HPDE6-E6E7 (cell line): ENCODE measurements around the gene TAOK3.
A peak's percentile ranks its signal among the peaks of the same experiment; 100 is the strongest.
"Not testable (repeated sequence)": the region's sequence is repeated elsewhere in the genome, so short reads cannot be mapped to it uniquely, and the experiment has no call there.

Source experiments
- DNase-seq: peaks from one replicate; pipeline ENCODE4 v3.0.0; 2011; ENCODE audit warnings: missing footprints; ENCODE audit errors: extremely low spot score

The TAOK3 gene

DNA sequence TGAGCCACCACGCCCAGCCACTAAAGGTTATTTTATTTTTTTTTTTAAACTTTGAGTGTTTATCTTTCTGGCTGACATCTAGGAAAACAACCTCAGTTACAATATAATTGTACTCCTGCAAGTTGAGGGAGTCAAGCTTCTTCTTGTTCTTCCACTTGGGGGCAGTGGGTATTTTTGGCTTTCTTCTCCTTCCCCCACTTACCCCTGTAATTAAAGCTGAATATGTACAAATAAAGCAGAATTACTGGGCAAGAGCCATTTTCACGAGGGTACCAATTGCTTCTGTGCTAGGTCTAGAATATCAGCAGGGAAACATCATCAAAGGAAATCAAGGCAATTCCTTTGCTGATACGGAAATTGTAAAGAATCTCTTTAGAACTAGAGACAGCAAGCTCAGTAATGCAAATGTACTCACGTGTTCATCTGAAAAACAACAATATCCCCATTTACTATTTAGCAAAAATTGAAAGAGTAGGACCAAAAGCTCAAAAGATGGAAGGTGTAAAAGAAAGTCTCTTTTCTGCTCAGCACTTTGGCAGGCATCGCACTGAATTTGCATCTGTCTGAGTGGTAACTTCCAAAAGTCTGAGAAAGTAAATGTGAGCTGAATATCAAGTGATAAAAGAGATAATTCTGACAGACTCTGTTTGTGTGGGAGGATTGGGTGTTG, 72.8 kb downstream of the TAOK3 start:
- DNase-seq: no peak

DNA sequence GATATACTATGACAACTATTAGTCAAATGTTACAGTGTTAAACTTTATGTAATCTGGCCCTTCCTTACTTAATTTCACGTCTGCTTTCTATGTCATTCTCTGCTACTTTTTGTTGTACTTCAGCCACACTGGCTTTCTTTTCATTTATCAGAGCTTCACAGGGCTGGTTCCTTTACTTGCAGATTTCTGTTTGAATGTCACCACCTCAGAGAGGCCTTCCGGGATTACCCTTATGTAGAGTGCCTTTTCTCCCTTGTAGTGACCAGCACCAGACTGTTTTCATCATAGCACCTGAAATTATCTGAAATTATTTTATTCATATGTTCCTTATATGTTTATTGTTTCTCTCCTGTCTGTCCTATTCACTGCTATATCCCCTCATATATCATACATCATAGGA, 75.4 kb downstream of the TAOK3 start:
- no peak for DNase-seq

DNA sequence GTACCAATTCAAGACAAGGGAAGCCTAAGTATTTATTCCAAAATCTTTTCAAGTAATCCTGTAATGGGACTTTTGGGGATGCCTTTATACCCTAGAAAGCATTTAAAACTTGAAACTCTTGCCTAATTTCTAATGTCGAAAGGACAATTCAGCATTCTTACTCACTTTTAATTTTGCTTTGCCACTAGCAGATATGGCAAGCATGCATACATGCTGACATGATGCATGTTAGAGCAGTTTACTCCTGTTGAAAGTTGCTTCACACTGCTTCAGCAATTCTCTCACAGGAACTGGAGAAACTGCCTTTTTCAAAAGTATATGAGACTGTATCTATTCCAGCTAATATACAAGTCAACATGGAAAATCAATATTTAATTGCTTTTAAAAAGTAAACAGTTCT, 79.9 kb downstream of the TAOK3 start:
- no peak for DNase-seq

DNA sequence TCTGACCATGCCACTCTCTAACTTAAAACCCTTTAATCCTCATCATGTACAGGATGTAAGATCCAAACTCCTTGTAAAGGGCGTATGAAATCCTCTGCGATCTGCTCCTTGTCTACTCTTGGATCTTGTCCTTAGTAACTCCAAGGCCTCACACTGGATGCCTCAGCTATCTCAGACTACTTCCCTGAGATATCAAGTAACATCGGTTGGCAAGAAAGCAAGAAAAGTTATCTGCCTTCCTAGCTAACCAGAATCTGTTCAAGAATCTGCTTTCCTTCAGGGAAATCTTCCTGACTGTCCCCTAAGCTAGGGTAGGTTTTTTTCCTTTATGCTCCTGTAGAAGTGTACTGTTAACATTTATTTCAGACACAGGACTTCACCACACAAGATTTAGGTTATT, 82.6 kb downstream of the TAOK3 start:
- DNase-seq: no peak

DNA sequence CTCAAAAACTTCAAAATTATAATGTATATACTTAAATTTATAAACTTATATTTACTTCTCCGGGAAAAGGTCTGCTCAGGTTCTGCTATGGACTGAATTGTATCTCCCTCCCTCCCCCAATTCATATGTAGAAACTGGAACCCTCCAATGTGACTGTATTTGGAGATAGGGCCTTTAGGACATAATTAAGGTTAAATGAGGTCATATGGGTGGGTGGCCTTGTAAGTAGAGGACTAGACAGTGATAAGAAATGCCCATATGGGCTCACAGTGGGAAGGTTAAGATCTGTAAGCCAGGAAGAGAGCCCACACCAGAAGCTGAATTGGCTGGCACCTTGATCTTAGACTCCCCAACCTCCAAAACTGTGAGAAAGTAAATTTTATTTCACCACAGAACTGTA, 84.5 kb downstream of the TAOK3 start:
- DNase-seq: no peak

DNA sequence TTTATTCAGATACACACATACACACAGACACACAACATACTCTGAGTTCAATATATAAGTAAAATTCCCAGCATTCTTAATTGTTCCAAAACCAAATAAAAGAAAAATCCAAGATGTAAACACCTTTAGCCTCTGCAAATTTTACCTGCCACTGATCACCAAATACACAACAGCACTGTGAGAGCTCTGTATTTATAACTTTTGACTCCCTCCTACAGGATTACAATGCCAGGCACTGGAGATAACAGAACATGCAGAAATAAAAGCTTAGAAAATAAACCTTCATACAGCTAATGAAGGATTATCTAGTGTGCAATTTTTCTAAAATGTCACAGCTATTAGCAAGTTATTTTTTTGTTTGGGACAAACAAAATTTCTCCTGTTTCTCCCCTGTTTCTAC, 85.0 kb downstream of the TAOK3 start:
- DNase-seq: no peak

DNA sequence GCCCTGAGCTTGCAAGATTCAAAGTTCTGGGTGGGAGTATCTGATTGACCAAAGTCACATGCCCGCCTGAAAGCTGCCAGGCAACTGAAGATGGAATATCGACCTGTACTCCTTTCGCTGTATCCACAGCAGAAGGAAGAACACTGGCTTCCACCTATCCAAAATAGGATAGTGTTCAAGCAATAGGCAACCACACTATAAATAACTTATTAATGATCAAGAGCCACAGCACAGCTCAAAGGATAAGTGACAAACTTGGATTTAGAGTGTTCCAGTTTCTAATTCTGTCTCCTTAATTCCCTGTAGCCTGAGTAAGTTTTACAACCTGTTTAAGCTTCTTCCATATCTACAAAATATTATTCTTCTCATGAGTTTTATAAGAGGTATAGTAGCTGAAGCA, 89.9 kb downstream of the TAOK3 start:
- no peak for DNase-seq

DNA sequence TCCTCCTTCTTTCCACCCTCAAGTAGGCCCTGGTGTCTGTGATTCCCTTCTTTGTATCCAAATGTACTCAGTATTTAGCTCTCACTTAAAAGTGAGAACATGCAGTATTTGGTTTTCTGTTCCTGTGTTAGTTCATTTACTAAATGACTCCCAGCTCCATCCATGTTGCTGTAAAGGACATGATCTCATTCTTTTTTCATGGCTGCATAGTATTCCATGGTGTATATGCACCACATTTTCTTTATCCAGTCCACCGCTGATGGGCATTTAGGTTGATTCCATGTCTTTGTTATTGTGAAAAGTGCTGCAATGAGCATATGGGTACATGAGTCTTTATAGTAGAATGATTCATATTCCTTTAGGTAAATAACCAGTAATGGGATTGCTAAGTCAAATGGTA, 94.4 kb downstream of the TAOK3 start:
- not testable (repeated sequence) for DNase-seq

DNA sequence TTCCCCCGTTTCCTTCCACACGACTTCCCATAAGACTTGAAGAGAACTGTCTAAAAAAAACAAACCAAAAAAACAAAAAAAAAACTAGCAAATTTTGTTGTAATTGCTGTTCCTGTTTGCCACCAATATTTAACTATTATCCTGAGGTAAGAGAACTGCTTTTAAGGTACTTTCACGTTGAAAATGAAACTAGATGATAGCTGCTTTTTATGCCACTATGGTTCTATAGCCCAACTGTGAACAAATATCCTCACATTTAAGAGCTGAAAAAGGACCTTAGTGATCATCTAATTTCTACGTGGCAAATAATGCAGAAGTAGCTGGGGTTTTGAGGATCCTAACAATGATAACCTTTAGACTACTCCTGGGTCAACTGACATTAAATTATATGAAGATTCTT, 98.6 kb downstream of the TAOK3 start:
- no peak for DNase-seq

DNA sequence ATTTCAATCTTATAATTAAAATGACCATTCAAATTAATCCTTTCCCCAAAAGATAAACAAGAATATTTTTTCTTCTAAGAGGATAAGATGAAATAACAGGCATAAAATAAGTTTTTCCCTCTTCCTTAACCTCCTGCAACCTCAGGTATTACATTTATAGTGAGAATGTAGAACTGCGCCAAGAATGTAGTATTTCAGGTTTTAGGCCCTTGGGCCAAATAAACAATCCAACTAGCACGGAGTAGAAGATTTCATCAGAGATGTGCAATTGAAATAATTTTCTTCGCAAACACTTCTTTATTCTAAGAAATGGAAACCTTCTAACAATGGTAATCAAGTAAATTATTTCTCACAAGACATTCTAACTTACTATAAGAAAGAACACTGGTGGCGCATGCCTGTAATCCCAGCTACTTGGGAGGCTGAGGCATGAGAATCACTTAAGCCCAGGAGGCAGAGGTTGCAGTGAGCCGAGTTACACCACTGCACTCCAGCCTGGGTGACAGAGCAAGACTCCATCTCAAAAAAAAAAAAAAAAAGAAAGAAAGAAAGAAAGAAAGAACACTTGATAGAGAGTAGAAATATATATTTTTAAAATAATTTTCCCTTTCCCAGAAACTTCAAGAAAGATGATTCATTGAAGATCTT, 100.8 kb downstream of the TAOK3 start:
- DNase-seq: peak; percentile 64

DNA sequence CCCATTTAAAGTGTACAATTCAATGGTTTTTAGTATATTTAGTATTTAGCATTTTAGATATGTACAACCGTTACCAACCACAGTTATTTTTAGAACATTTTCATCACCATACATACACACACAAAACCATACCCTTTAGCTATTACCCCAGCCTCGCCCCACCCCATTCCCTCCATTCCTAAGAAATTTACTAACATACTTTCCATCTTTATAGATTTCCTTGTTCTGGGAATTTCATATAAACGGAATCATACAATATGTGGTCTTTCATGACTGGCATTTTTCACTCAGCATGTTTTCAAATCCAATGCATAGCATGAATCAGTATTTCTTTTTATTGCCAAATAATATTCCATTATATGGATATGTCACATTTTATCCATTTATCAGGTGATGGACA, 101.5 kb downstream of the TAOK3 start:
- no peak for DNase-seq

DNA sequence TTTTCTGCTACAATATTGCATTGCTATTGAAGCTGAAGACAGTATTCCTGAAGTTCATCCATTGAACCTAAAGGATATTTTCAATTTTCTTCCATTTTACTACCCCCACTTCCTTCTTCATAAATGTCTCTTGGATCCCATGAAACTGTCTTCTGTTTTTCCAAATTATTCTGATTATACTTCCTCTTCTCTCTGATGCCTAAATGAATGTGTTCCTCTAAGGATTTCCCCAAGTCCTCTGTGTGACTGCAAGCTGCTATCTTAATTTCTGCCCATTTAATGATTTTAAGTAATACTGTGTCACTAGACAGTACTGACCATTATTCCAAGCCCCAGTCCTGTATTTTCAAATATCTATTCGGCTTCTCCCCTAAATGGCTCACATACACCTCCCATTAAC, 102.9 kb downstream of the TAOK3 start:
- no peak for DNase-seq

DNA sequence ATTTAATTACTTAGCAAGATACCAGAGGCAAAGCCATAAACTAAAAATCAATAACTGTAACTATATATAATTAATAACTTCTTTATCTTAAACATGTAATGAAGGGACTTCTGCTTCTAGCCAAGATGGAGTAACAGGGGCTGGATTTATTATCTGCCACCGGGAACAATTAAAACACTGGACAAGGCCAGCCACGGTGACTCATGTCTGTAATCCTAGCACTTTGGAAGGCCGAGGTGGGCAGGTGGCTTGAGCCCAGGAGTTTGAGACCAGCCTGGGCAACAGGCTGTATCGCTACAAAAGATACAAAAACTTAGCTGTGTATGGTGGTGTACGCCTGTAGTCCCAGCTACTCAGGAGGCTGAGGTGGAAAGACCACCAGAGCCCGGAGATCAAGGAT, 113.6 kb downstream of the TAOK3 start:
- no peak for DNase-seq

DNA sequence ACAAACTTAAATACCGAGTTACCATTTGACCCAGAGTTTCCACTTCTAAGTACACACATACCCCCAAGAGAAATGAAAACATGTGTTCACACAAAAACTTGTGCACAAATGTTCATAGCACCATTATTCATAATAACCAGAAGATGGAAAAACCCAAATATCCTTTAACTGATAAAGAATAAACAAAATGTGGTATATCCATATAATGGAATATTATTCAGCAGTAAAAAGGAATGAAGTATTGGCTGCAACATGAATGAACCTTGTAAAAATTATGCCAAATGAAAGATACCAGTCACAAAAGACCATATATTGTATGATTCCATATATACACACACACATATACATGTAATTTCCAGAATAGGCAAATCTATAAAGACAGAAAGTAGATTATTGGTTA, 116.4 kb downstream of the TAOK3 start:
- no peak for DNase-seq

DNA sequence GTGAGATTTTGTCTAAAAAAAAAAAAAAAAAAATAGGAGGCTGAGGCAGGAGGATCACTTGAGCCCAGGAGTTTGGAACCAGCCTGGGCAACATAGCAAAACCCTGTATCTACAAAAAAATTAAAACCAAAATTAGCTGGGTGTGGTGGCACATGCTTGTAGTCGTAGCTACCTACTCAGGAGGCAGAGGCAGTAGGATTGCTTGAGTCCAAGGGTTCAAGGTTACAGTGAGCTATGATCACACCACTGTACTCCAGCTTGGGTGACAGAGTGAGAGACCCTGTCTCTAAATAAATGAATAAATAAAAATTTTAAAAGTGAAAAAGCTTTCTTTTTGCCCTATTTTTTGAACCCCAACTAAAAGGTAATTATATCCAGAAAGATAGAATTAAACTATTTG, 123.2 kb downstream of the TAOK3 start:
- DNase-seq: no peak

DNA sequence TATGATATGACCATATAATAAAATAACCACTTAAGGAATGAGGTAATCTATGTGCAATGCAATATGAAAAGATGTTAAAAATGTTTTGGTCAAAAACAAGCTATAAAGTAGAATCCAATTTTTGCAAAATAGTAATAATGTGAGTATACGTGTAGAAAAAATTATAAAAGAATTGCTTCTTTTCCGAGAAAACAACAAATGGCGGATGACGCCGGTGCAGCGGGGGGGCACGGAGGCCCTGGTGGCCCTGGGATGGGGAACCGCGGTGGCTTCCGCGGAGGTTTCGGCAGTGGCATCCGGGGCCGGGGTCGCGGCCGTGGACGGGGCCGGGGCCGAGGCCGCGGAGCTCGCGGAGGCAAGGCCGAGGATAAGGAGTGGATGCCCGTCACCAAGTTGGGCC, 126.8 kb downstream of the TAOK3 start:
- DNase-seq: not testable (repeated sequence)

DNA sequence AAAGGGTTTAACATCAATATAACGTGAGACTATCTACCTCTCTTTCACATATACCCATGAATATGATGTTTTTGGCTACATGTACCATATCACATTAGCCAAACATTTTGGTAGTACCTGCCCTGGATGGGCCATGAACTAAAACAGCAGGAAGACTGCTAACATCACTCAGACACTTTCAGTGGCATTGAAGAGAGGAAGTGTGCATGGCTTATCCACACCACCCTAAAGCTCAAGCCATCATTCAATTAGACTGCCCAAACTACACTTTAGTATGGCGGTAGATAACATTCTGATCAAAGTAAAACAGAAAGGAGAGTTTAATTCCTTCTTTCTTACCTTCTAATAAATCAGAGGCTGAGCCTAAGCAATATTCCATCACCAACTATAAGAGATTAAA, 133.8 kb downstream of the TAOK3 start:
- no peak for DNase-seq

DNA sequence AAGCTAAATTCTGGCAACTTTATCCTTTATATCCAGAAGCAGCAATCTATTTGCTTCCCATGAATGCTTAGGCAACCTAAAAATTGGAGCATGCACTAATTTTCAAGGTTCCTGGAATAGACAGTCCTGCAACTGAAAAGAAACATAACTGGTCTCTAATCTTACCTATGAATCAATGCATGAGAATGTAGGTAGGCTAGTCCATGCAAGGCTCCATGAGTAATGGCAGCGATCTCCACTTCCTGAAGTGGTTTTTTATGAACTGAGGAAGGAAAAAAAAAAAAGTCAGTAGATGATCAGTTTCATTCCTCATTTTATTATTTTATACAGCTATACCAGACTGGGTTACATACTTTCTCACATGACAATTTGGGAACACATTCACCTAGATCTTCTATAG, 134.8 kb downstream of the TAOK3 start:
- peak; percentile 75 for DNase-seq

DNA sequence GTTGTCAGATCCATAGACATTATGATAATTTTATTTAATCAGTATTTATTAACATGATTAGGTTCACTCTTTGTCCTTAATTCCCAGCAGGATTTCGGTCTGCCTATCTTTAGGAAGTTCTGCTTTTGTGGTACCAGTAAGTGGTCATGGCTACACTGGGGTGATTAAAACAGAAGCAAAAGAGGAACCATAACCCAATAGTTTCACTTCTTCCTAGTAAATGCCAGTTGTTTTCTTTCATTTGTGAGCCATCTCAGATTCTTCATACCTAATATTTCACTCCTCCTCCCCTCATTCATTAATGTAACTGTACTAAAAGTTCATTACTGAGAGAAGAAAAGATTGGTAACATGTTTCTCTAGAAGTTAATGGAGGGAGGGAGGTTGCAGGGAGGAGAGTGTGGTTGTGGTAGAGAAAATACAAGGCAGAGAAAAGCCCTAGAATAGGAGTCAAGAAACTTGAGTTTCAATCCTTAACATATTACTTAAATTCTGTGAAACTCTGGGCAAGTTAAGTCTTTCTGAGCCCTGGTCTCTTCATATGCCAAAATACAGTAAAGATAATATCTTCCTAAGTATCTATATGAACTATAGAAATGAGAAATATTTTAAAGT, 135.5 kb downstream of the TAOK3 start:
- no peak for DNase-seq

DNA sequence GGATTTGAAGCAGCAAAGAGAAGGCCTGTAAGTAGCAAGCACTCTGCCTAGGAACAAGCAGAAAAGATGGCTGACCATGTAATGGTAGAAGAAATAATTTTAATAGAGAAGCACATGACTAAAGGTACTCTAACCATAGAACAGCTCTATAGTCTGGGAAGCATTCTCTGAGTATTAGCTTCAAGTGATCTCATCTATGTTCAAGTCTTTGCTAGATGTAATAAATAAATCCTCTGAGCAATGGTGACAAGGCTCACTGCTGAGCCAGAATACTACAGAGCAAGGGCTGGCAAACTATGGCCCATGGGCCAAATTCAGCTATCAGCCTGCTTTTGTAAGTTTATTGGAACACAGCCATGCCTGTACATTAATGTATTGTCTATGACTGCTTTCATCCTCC, 152.0 kb downstream of the TAOK3 start:
- DNase-seq: no peak

DNA sequence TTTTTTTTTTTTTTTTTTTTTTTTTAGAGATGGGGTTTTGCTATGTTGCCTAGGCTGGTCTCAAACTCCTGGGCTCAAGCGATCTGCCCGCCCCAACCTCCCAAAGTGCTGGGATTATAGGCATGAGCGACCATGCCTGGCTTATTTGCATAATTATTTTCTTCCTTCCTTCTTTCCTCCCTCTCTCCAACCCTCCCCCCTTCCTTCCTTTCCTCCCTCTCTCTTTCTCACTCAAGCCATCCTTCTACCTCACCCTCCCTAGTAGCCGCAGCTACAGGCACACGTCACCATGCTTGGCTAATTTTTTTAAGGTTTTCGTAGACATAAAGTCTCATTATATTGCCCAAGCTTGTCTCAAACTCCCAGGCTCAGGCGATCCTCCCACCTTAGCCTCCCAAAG, 152.9 kb downstream of the TAOK3 start:
- no peak for DNase-seq

DNA sequence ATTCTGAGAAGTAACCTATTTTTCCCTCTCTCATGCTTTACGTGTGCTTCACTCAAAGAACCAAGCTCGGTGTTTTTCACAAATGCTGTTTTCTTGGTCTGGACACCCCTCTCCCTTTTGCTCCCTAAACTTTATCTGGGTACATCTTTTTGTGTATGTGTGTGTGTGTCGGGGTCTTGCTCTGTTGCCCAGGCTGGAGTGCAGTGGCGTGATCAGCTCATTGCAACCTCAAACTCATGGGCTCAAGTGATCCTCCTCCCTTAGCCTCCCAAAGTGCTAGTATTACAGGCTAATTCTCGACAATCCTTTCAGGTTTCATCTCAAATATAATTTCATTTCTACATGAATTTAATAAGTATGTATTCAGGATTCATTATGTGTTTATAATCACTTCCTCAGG, 153.6 kb downstream of the TAOK3 start:
- no peak for DNase-seq

DNA sequence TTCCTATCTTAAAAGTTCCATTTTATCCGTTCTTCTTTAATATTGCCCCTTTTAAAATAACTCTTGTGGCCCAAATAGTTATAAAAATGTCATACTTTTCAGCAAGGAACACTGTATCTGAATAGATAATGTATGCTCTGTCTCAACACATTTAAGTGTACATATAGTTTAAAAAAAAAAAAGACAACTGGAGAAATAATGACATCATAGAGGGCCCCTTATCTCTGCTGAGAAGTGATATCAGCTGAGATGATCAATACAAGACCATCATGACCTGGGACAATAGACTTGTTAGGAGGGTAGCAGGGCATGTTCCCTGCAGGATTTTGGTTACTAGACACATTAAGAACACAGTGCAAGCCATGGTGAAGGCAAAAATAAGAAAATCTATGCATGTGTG, 159.3 kb downstream of the TAOK3 start:
- no peak for DNase-seq

DNA sequence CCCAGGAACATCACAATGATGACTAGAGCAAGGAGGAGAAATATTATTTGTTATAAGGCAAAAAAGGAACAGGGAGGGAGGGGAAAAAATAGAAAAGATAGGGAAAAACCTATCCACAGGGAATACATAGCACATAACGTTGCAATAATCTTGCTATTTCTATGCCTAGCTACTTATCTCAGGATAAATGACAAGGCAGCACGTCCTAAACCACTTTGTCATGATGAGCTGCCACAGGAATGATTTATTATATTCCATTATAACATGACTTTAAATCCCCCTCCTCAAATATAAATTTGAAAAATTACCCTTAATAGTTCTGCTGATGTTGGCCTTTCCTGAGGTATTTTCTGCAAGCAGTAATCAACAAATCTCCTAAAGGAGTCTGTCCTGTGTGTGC, 160.1 kb downstream of the TAOK3 start:
- DNase-seq: no peak
